ENCODE results near the gene COQ10B. TPM values are rescaled to one million over a fixed set of nuclear protein-coding genes. Genes with fewer than 3 reads are reported as not detected.

COQ10B gene
- total and polyA plus RNA-seq, 8 donors = 2.9 to 47.7 (median 18.7) TPM

DNA sequence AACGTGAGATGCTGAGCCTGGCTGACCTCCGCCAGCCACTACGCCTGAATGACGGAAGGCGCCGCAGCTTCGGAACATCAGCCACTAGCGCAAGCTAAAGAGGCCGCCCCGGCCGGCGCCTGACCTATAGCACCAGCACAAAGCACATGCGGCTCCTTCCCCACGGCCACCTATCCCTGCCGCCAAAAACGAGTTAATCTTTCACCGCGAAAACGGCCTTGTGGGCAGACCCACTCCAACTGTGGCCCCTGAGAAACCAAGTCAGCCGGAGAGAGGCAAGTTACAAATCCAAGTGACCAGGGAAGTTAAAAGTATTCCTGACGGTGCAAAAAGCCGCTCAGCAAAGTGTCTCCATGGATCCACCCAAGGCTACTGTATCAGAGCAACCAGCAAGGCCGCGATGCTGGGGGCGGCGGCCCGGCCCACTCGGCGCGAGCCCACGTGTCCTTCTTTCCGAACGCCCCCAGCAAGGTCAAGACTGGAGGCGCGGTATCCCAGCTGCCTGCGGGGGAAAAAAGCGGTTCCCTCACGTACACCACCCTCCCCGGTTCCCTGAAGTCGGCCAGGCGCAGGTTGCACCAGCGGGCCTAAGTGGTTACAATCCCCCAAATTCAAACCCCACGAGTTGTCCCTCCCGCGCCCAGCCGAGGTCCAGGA lies 45.7 kb downstream of the COQ10B start:
- Histone ChIP-seq H3K4me1 (peaks cover 39 to 64% (median 50%) of the 10 kb centered on the region in 4 donors), H3K36me3 (peaks cover 30 to 55% (median 45%) of the 10 kb centered on the region in 4 donors), H3K27me3 (no peaks in the 10 kb centered on the region), H3K27ac (peak overlapping the region; percentile 94 to 100 (median 98)), H3K4me3 (peak overlapping the region; percentile 66 to 90 (median 81)), H3K9me3 (no peaks in the 10 kb centered on the region)
- intact Hi-C loops (cut with DNase I; ENCODE audit: low total_unique reads) = no loop called here
- peak; percentile 75 to 88 for DNase-seq
- WGBS, 5 donors = 0% methylated on average over 17 to 46 of the region's 46 CpGs
- TF ChIP-seq POLR2AphosphoS5 (IDR thresholded peaks at IDR 0.05) = peak; percentile 21 to 51 (median 39)
- no peak for TF ChIP-seq EP300 (IDR thresholded peaks at IDR 0.05)

GRCh38 chr2:197499594-197500502 lies 46.5 kb downstream of the COQ10B start, which contains the start of the genes HSPD1 and HSPE1:
HSPD1 (minus strand) TSS chr2:197499840; CDS start chr2:197498848, 992 bp downstream.
HSPE1 (plus strand) TSS chr2:197500379; CDS start chr2:197500437, 58 bp downstream.
- Histone ChIP-seq H3K9me3 (no peaks in the 10 kb centered on the region), H3K36me3 (peaks cover 23 to 55% (median 45%) of the 10 kb centered on the region in 4 donors), H3K27ac (peak within 1 kb of the TSS; percentile 94 to 100 (median 98)), H3K4me1 (peaks cover 39 to 64% (median 50%) of the 10 kb centered on the region in 4 donors), H3K4me3 (peak within 1 kb of the TSS; percentile 66 to 90 (median 81)), H3K27me3 (no peaks in the 10 kb centered on the region)
- 0% methylated on average over 11 to 104 of the region's 104 CpGs for WGBS, 5 donors
- intact Hi-C loops (cut with DNase I; ENCODE audit: low total_unique reads) = no loop called here
- peak; percentile 98 to 100 for DNase-seq
- TF ChIP-seq POLR2A (IDR thresholded peaks at IDR 0.05) (peak in 2 of 4 donors; percentile 70 to 93), EP300 (IDR thresholded peaks at IDR 0.05) (peak; percentile 85), POLR2AphosphoS5 (IDR thresholded peaks at IDR 0.05) (peak; percentile 84 to 98 (median 96))
- TF ChIP-seq, protein P1, sequence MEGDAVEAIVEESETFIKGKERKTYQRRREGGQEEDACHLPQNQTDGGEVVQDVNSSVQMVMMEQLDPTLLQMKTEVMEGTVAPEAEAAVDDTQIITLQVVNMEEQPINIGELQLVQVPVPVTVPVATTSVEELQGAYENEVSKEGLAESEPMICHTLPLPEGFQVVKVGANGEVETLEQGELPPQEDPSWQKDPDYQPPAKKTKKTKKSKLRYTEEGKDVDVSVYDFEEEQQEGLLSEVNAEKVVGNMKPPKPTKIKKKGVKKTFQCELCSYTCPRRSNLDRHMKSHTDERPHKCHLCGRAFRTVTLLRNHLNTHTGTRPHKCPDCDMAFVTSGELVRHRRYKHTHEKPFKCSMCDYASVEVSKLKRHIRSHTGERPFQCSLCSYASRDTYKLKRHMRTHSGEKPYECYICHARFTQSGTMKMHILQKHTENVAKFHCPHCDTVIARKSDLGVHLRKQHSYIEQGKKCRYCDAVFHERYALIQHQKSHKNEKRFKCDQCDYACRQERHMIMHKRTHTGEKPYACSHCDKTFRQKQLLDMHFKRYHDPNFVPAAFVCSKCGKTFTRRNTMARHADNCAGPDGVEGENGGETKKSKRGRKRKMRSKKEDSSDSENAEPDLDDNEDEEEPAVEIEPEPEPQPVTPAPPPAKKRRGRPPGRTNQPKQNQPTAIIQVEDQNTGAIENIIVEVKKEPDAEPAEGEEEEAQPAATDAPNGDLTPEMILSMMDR (IDR thresholded peaks at IDR 0.05) = peak in 2 of 7 experiments; percentile 11 to 33

DNA sequence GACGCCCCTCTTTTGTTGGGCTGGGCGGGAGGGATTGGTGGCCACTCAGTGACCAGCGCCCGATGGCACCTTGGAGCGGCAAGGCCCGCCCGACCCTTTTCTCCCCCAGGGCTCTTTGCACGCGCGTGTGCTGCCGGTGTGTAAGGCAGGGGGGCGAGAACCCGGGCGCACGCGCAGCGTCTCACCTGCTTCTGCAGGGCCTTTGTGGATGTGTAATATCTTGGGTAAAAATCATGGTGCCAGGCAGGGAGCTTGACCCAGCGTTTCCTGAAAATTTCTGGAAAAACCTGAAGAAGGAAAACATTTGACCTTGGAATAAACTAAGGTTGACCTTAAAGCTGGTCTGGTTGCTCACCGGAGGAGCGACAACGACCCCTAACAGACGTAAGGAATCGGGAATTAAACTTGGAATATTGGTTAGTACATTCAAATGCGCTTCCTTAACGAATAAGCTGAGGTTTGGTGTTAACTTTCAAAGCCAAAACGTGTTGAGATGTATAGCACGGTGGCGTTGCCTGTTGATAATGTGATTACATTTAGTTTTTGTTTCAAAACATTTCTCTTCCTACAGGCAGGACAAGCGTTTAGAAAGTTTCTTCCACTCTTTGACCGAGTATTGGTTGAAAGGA lies 47.3 kb downstream of the COQ10B start:
- TF ChIP-seq POLR2A (IDR thresholded peaks at IDR 0.05) (no peak), POLR2AphosphoS5 (IDR thresholded peaks at IDR 0.05) (no peak), EP300 (IDR thresholded peaks at IDR 0.05) (no peak)
- TF ChIP-seq, protein P1 (IDR thresholded peaks at IDR 0.05) = no peak
- peaks cover 17 to 53% (median 42%) of the 10 kb centered on the region in 4 donors for H3K36me3 ChIP-seq
- DNase-seq = no peak
- intact Hi-C loops (cut with DNase I; ENCODE audit: low total_unique reads) = no loop called here
- peak overlapping the region; percentile 66 to 90 (median 81) for H3K4me3 ChIP-seq
- peak overlapping the region; percentile 94 to 100 (median 98) for H3K27ac ChIP-seq
- no peaks in the 10 kb centered on the region for H3K27me3 ChIP-seq
- WGBS, 5 donors = 0 to 1% (median 0%) methylated on average over 23 to 30 of the region's 30 CpGs
- peaks cover 36 to 58% (median 47%) of the 10 kb centered on the region in 4 donors for H3K4me1 ChIP-seq
- H3K9me3 ChIP-seq = no peaks in the 10 kb centered on the region

GRCh38 chr2:197502201-197502600 lies 48.8 kb downstream of the COQ10B start:
- H3K27me3 ChIP-seq = no peaks in the 10 kb centered on the region
- no peak for TF ChIP-seq EP300 (IDR thresholded peaks at IDR 0.05)
- TF ChIP-seq, protein P1 (IDR thresholded peaks at IDR 0.05) = no peak
- WGBS, 5 donors = 23 to 49% (median 32%) methylated on average over 4 of the region's 4 CpGs
- H3K4me3 ChIP-seq = peak overlapping the region in 2 of 4 donors; percentile 78 to 90
- H3K27ac ChIP-seq = peak overlapping the region; percentile 29 to 100 (median 98)
- intact Hi-C loops (cut with DNase I; ENCODE audit: low total_unique reads) = no loop called here
- DNase-seq = no peak
- H3K9me3 ChIP-seq = no peaks in the 10 kb centered on the region
- peaks cover 3 to 37% (median 26%) of the 10 kb centered on the region in 4 donors for H3K36me3 ChIP-seq
- H3K4me1 ChIP-seq = peaks cover 24 to 43% (median 34%) of the 10 kb centered on the region in 4 donors

Measured in stomach (tissue), 9 donors.